HUDEP-2 (cell line): ENCODE data around the gene TMEM215.

ENCODE experiments used
- DNase-seq, 76 experiments: peaks; one replicate each; lab custom pipeline; 2025; ENCODE audit not compliant: unreplicated experiment in 76 of 76; lab: John Stamatoyannopoulos, UW

Gene TMEM215

GRCh38 chr9:32832346-32832745 is 49.0 kb downstream of the TMEM215 start:
- no peak for DNase-seq
